Activated naive CD4-positive, alpha-beta T cell treated with anti-CD3 and anti-CD28 coated beads, Interleukin-2, amount 50 U/mL, for 24 hours (primary cell): Measurements from ENCODE around the gene LRP1-AS.
"Not testable (repeated sequence)": the region's sequence is repeated elsewhere in the genome, so short reads cannot be mapped to it uniquely, and the experiment has no call there.

Experiments
- H3K27ac Mint-ChIP-seq: one replicate; pipeline ENCODE4 v1.8.0; 2021; ENCODE audit warnings: mild to moderate bottlenecking, mixed read lengths
- H3K27me3 Mint-ChIP-seq: one replicate; pipeline ENCODE4 v1.8.0; 2021; ENCODE audit warnings: mixed read lengths
- H3K36me3 Mint-ChIP-seq: one replicate; pipeline ENCODE4 v1.8.0; 2021; ENCODE audit warnings: mixed read lengths
- H3K4me1 Mint-ChIP-seq: one replicate; pipeline ENCODE4 v1.8.0; 2021; ENCODE audit warnings: mixed read lengths
- H3K4me3 Mint-ChIP-seq: one replicate; pipeline ENCODE4 v1.8.0; 2021; ENCODE audit warnings: mild to moderate bottlenecking, mixed read lengths
- H3K9me3 Mint-ChIP-seq: one replicate; pipeline ENCODE4 v1.8.0; 2021; ENCODE audit warnings: mixed read lengths

LRP1-AS gene

GRCh38 chr12:57127101-57127725, 20.2 kb downstream of the LRP1-AS start:
- peak overlapping the region; percentile 87 for H3K4me3 Mint-ChIP-seq

GRCh38 chr12:57126561-57126960, 20.9 kb downstream of the LRP1-AS start:
- Mint-ChIP-seq H3K36me3 (no peaks in the 10 kb centered on the region), H3K9me3 (no peaks in the 10 kb centered on the region), H3K27me3 (no peaks in the 10 kb centered on the region), H3K4me3 (peak overlapping the region; percentile 87), H3K4me1 (peaks cover 12% of the 10 kb centered on the region), H3K27ac (no peak overlapping the region)

More at GRCh38 chr12:57127101-57127725, 20.2 kb downstream of the LRP1-AS start:
- Mint-ChIP-seq H3K9me3 (no peaks in the 10 kb centered on the region), H3K36me3 (no peaks in the 10 kb centered on the region), H3K4me1 (peaks cover 12% of the 10 kb centered on the region), H3K27ac (no peak overlapping the region), H3K27me3 (no peaks in the 10 kb centered on the region)

- Mint-ChIP-seq H3K4me1 (peaks cover 12% of the 10 kb centered on the region), H3K27me3 (no peaks in the 10 kb centered on the region), H3K9me3 (no peaks in the 10 kb centered on the region), H3K4me3 (no peak overlapping the region), H3K36me3 (no peaks in the 10 kb centered on the region), H3K27ac (no peak overlapping the region)
Measured at GRCh38 chr12:57126061-57126460, 21.4 kb downstream of the LRP1-AS start.

GRCh38 chr12:57124261-57124877, 23.1 kb downstream of the LRP1-AS start:
- no peaks in the 10 kb centered on the region for H3K27me3 Mint-ChIP-seq
- H3K9me3 Mint-ChIP-seq: no peaks in the 10 kb centered on the region
- H3K27ac Mint-ChIP-seq: no peak overlapping the region
- H3K4me1 Mint-ChIP-seq: peaks cover 12% of the 10 kb centered on the region
- H3K36me3 Mint-ChIP-seq: no peaks in the 10 kb centered on the region
- H3K4me3 Mint-ChIP-seq: no peak overlapping the region

GRCh38 chr12:57123813-57124212, 23.6 kb downstream of the LRP1-AS start:
- Mint-ChIP-seq H3K27ac (no peak overlapping the region), H3K27me3 (no peaks in the 10 kb centered on the region), H3K4me3 (no peak overlapping the region), H3K36me3 (no peaks in the 10 kb centered on the region), H3K4me1 (peaks cover 12% of the 10 kb centered on the region), H3K9me3 (no peaks in the 10 kb centered on the region)

GRCh38 chr12:57120718-57121117, 26.7 kb downstream of the LRP1-AS start:
- not testable (repeated sequence) for H3K36me3 Mint-ChIP-seq, H3K4me1 Mint-ChIP-seq, H3K27ac Mint-ChIP-seq, H3K9me3 Mint-ChIP-seq, H3K27me3 Mint-ChIP-seq, H3K4me3 Mint-ChIP-seq

- Mint-ChIP-seq H3K36me3 (no peaks in the 10 kb centered on the region), H3K4me1 (peaks cover 4% of the 10 kb centered on the region), H3K27ac (no peak overlapping the region), H3K9me3 (no peaks in the 10 kb centered on the region), H3K27me3 (no peaks in the 10 kb centered on the region), H3K4me3 (no peak overlapping the region)
Measured at GRCh38 chr12:57119294-57120085, 27.9 kb downstream of the LRP1-AS start.

GRCh38 chr12:57118711-57119271, 28.6 kb downstream of the LRP1-AS start:
- no peaks in the 10 kb centered on the region for H3K36me3 Mint-ChIP-seq
- H3K4me3 Mint-ChIP-seq: no peak overlapping the region
- no peaks in the 10 kb centered on the region for H3K27me3 Mint-ChIP-seq
- H3K9me3 Mint-ChIP-seq: no peaks in the 10 kb centered on the region
- H3K4me1 Mint-ChIP-seq: no peaks in the 10 kb centered on the region
- no peak overlapping the region for H3K27ac Mint-ChIP-seq

- H3K36me3 Mint-ChIP-seq: no peaks in the 10 kb centered on the region
- H3K4me3 Mint-ChIP-seq: no peak overlapping the region
- H3K27me3 Mint-ChIP-seq: no peaks in the 10 kb centered on the region
- no peaks in the 10 kb centered on the region for H3K9me3 Mint-ChIP-seq
- H3K4me1 Mint-ChIP-seq: peaks cover 9% of the 10 kb centered on the region
- no peak overlapping the region for H3K27ac Mint-ChIP-seq
Measured at GRCh38 chr12:57116580-57117281, 30.7 kb downstream of the LRP1-AS start.

- H3K9me3 Mint-ChIP-seq: no peaks in the 10 kb centered on the region
- peaks cover 8% of the 10 kb centered on the region for H3K36me3 Mint-ChIP-seq
- peak overlapping the region; percentile 95 for H3K27ac Mint-ChIP-seq
- H3K4me1 Mint-ChIP-seq: peaks cover 30% of the 10 kb centered on the region
- H3K27me3 Mint-ChIP-seq: no peaks in the 10 kb centered on the region
- H3K4me3 Mint-ChIP-seq: peak overlapping the region; percentile 92
Measured at GRCh38 chr12:57112492-57113294, 34.7 kb downstream of the LRP1-AS start.

GRCh38 chr12:57111031-57111734, 36.2 kb downstream of the LRP1-AS start, which contains the start of gene STAT6:
STAT6 (minus strand) TSS chr12:57111362; CDS start chr12:57108278, 3,084 bp downstream.
- Mint-ChIP-seq H3K9me3 (no peaks in the 10 kb centered on the region), H3K27ac (peak within 1 kb of the TSS; percentile 95), H3K36me3 (peaks cover 10% of the 10 kb centered on the region), H3K4me3 (peak within 1 kb of the TSS; percentile 92), H3K27me3 (no peaks in the 10 kb centered on the region), H3K4me1 (peaks cover 45% of the 10 kb centered on the region)

GRCh38 chr12:57110104-57111030, 37.1 kb downstream of the LRP1-AS start:
- peak overlapping the region; percentile 92 for H3K4me3 Mint-ChIP-seq
- H3K27me3 Mint-ChIP-seq: no peaks in the 10 kb centered on the region

More at GRCh38 chr12:57110104-57111030, 37.1 kb downstream of the LRP1-AS start:
- Mint-ChIP-seq H3K4me1 (peaks cover 48% of the 10 kb centered on the region), H3K27ac (peak overlapping the region; percentile 95), H3K9me3 (no peaks in the 10 kb centered on the region), H3K36me3 (peaks cover 10% of the 10 kb centered on the region)
